Brain microvascular endothelial cell (primary cell): ENCODE measurements around the gene F10.

Source experiments
- DNase-seq: peaks from one replicate; pipeline ENCODE4 v3.0.0-alpha.2; 2020
- H3K27ac ChIP-seq: fragments of 250-450 bp; sonication (Bioruptor Pico); 2 replicates; pipeline ENCODE4 v1.5.1; 2020; ENCODE audit warnings: mild to moderate bottlenecking, moderate library complexity
- H3K27me3 ChIP-seq: fragments of 250-450 bp; sonication (Bioruptor Pico); replicated peaks from 2 replicates; pipeline ENCODE4 v1.5.1; 2020; ENCODE audit warnings: mild to moderate bottlenecking
- H3K36me3 ChIP-seq: fragments of 250-450 bp; sonication (Bioruptor Pico); replicated peaks from 2 replicates; pipeline ENCODE4 v1.5.1; 2020; ENCODE audit warnings: mild to moderate bottlenecking
- H3K4me3 ChIP-seq: 2 replicates; pipeline ENCODE4 v1.5.1; 2011; ENCODE audit warnings: low read depth, mild to moderate bottlenecking, control low read depth, low read length, moderate library complexity
- in situ Hi-C: cut with HindIII; loops from 2 replicates; pipeline ENCODE4 v1.10.0; 2017; ENCODE audit warnings: low sequenced_read_pairs, low pct_ligation_motif_present
- TF ChIP-seq, protein P1 (sequence below): IDR thresholded peaks from 2 replicates; pipeline ENCODE4 v1.5.1; 2011; ENCODE audit warnings: low read depth, mild to moderate bottlenecking, moderate library complexity, low read length, control low read depth, inconsistent platforms; ENCODE audit errors: missing control alignments

F10 gene

DNA sequence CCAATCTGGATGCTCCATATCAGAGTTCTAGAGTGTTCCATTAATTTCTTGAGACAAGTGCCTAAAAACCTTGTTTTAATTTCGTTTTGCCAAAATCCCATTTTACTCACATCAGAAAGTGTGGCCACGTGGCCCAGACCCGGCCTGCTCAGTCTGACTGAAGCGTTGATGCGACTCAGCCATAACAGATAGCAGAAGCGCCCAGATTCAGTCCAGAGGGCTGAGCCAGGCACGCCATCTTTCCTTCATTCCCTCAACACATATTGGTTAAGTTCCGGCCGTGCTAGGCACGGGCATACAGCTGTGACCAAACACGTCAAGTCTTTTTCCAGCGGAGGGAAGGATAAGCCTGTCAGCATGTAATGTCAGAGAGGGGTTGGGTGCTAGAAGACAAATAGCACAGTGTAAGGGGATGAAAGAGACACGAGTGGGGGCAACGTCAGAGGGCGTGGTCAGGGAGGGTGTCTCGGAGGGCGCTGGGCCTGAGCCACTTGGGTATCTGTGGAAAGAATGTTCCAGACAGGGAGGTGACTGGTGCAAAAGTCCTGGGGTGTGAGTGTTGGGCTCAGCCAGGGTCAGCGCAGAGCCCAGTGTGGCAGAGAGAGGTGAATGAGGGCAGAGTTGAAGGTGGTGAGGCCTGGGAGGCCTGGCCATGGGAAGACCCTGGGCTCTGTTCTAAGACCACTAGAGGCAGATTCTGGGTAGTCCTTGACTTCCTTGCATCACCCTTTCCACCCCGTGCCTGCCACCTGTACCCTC is 3.1 kb downstream of the F10 start:
- Histone ChIP-seq H3K27me3 (no peaks in the 10 kb centered on the region), H3K4me3 (no peak overlapping the region), H3K36me3 (no peaks in the 10 kb centered on the region), H3K27ac (no peak overlapping the region)
- no peak for DNase-seq
- TF ChIP-seq, protein P1, sequence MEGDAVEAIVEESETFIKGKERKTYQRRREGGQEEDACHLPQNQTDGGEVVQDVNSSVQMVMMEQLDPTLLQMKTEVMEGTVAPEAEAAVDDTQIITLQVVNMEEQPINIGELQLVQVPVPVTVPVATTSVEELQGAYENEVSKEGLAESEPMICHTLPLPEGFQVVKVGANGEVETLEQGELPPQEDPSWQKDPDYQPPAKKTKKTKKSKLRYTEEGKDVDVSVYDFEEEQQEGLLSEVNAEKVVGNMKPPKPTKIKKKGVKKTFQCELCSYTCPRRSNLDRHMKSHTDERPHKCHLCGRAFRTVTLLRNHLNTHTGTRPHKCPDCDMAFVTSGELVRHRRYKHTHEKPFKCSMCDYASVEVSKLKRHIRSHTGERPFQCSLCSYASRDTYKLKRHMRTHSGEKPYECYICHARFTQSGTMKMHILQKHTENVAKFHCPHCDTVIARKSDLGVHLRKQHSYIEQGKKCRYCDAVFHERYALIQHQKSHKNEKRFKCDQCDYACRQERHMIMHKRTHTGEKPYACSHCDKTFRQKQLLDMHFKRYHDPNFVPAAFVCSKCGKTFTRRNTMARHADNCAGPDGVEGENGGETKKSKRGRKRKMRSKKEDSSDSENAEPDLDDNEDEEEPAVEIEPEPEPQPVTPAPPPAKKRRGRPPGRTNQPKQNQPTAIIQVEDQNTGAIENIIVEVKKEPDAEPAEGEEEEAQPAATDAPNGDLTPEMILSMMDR, result no peak
- in situ Hi-C loops, result no loop called here

DNA sequence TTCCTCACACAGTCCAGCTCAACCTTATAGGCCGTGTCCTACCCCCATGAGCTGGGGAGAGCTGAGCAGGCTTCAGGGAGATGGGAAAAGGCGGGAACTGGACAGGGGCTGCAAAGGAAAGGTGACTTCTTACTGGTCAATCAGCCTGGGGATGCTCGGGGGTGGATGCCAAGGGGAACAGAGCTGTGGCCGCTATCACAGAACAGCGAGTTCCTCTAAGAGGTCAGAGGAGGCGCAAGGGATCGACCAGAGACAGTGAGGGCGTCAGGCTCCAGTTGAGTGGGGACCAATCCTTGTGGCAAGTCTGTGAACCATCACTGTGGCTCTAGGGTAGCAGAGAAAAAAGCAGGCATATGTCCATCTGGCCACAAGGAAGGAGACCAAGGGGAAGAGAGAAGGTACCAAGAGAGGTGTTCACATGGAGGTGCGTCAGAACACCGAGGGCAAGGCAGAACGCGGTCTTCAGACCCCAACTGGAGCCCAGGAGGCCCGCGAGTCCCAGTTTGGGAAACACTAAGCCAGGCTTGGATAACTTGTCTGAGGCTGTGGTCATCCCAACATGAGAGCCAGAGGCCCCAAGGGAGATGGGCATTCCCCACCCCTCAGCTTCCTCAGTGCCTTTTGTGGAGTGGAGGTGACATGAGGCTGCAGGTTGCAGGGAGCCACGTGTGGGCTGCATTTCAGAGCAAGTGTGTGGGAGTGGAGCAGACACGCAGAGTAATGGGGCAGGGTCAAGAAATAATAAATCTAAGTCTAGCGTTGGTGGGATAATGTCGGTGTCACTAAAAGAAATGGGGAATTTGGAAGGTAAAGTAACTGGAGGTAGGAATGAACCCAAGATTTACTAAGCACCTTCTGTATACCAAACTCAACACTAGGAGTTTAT is 3.9 kb downstream of the F10 start:
- in situ Hi-C loops, result no loop called here
- Histone ChIP-seq H3K27me3 (no peaks in the 10 kb centered on the region), H3K36me3 (no peaks in the 10 kb centered on the region), H3K27ac (no peak overlapping the region), H3K4me3 (no peak overlapping the region)
- TF ChIP-seq, protein P1, result no peak
- DNase-seq, result no peak

DNA sequence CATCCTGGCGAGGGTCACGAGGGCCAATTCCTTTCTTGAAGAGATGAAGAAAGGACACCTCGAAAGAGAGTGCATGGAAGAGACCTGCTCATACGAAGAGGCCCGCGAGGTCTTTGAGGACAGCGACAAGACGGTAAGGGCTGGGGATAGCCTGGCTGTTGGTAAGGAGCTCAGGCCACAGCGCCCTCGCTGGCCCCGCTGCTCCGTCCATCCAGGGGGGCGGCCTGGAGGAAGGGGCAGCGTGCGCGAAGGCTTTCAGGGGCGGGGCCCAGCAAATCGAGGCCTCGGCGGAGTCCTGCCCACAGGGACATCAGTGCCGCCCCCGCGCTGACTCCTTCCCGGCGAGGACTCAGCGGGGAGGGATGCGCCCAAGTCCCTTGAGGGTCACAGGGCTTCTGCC is 6.9 kb downstream of the F10 start:
- Histone ChIP-seq H3K36me3 (no peaks in the 10 kb centered on the region), H3K4me3 (peak overlapping the region; percentile 42), H3K27me3 (peaks cover 3% of the 10 kb centered on the region), H3K27ac (no peak overlapping the region)
- no peak for DNase-seq
- TF ChIP-seq, protein P1, result no peak
- in situ Hi-C loops, result no loop called here

DNA sequence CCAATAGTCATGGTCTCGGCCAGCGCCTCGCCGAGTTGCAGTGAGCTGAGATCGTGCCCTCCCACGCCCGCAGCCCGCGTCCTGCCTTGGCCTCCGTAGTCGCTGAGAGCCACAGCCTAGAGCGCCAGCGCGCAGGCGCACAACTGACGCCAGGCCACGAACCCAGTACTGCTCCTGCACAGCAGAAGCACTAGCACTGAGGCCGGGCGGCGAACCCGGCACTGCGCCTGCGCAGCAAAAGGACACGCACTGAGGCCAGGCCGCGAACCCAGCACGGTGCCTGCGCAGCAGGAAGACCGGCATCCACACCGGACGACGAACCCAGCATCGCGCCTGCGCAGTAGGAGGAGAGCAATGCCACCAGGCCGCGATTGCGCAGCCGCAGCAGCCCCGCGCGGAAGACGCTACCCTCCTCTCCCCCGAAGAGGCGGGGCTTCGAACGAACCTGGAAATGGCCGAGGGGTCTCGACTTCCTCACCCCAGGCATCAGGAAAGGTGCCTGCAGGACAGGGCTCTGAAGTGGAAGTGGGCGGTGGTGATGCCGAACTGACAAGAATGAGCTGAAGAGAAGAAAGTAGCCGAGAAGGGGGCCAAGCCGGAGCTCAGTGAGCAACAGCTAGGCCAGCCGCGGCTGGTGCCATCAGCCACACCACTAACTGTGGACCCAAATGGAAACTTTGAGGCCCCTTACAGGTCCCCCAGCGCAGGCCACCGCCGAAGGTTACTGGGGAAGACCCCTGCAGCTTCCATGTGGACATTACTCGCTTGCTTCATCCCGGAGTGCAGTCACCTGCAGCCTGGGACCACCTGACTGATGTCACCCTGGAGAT is 7.5 kb downstream of the F10 start:
- H3K4me3 ChIP-seq, result peak overlapping the region; percentile 42

DNA sequence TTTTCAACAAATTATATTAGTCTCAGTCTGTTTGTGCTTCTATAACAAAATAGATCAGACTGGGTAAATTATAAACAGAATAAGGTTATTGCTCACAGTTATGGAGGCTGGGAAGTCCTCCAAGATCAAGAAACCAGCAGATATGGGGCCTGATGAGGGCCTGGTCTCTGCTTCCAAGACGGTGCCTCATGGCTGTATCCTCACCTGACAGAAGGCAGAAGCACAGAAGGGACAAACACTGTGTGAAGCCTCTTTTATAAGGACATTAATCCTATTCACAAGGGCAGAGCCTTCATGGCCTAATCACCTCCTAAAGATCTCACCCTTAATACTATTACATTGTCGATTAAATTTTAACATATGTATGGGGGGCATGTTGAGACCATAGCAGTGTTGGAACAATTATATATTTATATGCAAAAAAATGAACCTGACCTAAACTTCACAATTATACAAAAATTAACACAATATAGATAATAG is 12.7 kb downstream of the F10 start:
- TF ChIP-seq, protein P1, result no peak
- DNase-seq, result no peak
- Histone ChIP-seq H3K4me3 (no peak overlapping the region), H3K27ac (no peak overlapping the region), H3K27me3 (peaks cover 3% of the 10 kb centered on the region), H3K36me3 (no peaks in the 10 kb centered on the region)
- in situ Hi-C loops, result no loop called here

More for the DNA sequence above, 7.5 kb downstream of the F10 start:
- Histone ChIP-seq H3K27ac (no peak overlapping the region), H3K36me3 (no peaks in the 10 kb centered on the region), H3K27me3 (peaks cover 3% of the 10 kb centered on the region)
- TF ChIP-seq, protein P1, result no peak
- DNase-seq, result no peak
- in situ Hi-C loops, result no loop called here
